SK-N-SH (cell line): ENCODE measurements around the gene ZNF891. TPM values are rescaled to one million over a fixed set of nuclear protein-coding genes. Genes with fewer than 3 reads are reported as not detected.

Experiments
- CTCF ChIA-PET: fragments of 300-600, 350-600 bp; formaldehyde crosslinking; extraction: SDS; loops from one replicate; lab custom pipeline; 2021; lab: Yijun Ruan, JAX
- POLR2A ChIA-PET: fragments of 350-600 bp; sonication (Branson Sonifier 250); formaldehyde crosslinking; extraction: SDS; loops from one replicate; lab custom pipeline; 2020; ENCODE audit warnings: antibody characterized with exemption, inconsistent platforms; lab: Yijun Ruan, JAX
- DNase-seq: peaks from one replicate; pipeline ENCODE4 v3.0.0; 2012
- H2AFZ ChIP-seq: fragments of 200-600 bp; sonication (generic); 2 replicates; pipeline ENCODE4 v1.8.1; 2016; ENCODE audit warnings: antibody characterized with exemption, mild to moderate bottlenecking, low read depth
- H3F3A ChIP-seq: fragments of 200-600 bp; sonication (generic); replicated peaks from 2 replicates; pipeline ENCODE3; 2016; ENCODE audit warnings: antibody characterized with exemption, mild to moderate bottlenecking; ENCODE audit not compliant: insufficient read depth
- H3K27ac ChIP-seq, 2 experiments: fragments of 200-500 bp in 1 of 2; fragments of 200-600 bp in 1 of 2; sonication (Bioruptor generic) in 1 of 2; sonication (generic), shearing (Covaris generic) in 1 of 2; 2 replicates each; pipeline versions ENCODE4 v1.5.1 to v1.6.1; 2014 to 2016; ENCODE audit warnings: low read depth in 2 of 2, inconsistent platforms in 1 of 2, low read length in 1 of 2, mild to moderate bottlenecking in 1 of 2, mixed read lengths in 1 of 2
- H3K27me3 ChIP-seq: fragments of 200-600 bp; sonication (generic), shearing (Covaris generic); 2 replicates; pipeline ENCODE4 v1.6.1; 2016; ENCODE audit warnings: mixed run types; ENCODE audit not compliant: insufficient read depth
- H3K36me3 ChIP-seq, 2 experiments: fragments of 200-500 bp in 1 of 2; fragments of 200-600 bp in 1 of 2; sonication (Bioruptor generic) in 1 of 2; sonication (generic) in 1 of 2; replicated peaks in 1 of 2; 2 replicates each; pipeline versions ENCODE3 to v1.5.1; 2014 to 2016; ENCODE audit warnings: low read length in 1 of 2, mild to moderate bottlenecking in 1 of 2; ENCODE audit not compliant: insufficient read depth in 2 of 2, control insufficient read depth in 1 of 2
- H3K4me1 ChIP-seq, 2 experiments: fragments of 200-500 bp in 1 of 2; fragments of 200-600 bp in 1 of 2; sonication (Bioruptor generic) in 1 of 2; sonication (generic), shearing (Covaris generic) in 1 of 2; 2 replicates each; pipeline versions ENCODE4 v1.5.1 to v1.6.1; 2014 to 2016; ENCODE audit warnings: low read depth in 1 of 2, low read length in 1 of 2, mixed run types in 1 of 2; ENCODE audit not compliant: insufficient read depth in 2 of 2, control insufficient read depth in 1 of 2
- H3K4me2 ChIP-seq: fragments of 200-600 bp; sonication (generic), shearing (Covaris generic); 2 replicates; pipeline ENCODE4 v1.6.1; 2017; ENCODE audit warnings: mixed run types
- H3K4me3 ChIP-seq, 2 experiments: fragments of 200-500 bp in 1 of 2; fragments of 200-600 bp in 1 of 2; sonication (Bioruptor generic) in 1 of 2; sonication (generic), shearing (Covaris generic) in 1 of 2; 2 replicates each; pipeline versions ENCODE4 v1.5.1 to v1.8.1; 2014 to 2016; ENCODE audit warnings: low read depth in 2 of 2, inconsistent platforms in 1 of 2, low read length in 1 of 2, mild to moderate bottlenecking in 1 of 2, mixed read lengths in 1 of 2, moderate library complexity in 1 of 2
- H3K79me2 ChIP-seq: fragments of 200-600 bp; sonication (generic); 2 replicates; pipeline ENCODE4 v1.8.1; 2017; ENCODE audit warnings: mild to moderate bottlenecking; ENCODE audit not compliant: insufficient read depth
- H3K9ac ChIP-seq: fragments of 200-600 bp; sonication (generic); 2 replicates; pipeline ENCODE4 v1.6.1; 2017; ENCODE audit warnings: mixed run types
- H3K9me2 ChIP-seq: fragments of 200-600 bp; sonication (generic); 2 replicates; pipeline ENCODE4 v1.6.1; 2017; ENCODE audit warnings: mixed run types
- H3K9me3 ChIP-seq: fragments of 200-600 bp; sonication (generic); 2 replicates; pipeline ENCODE4 v1.6.1; 2017; ENCODE audit warnings: mixed run types, mild to moderate bottlenecking, moderate library complexity
- H4K20me1 ChIP-seq: fragments of 200-600 bp; sonication (generic); 2 replicates; pipeline ENCODE4 v1.6.1; 2017; ENCODE audit warnings: mild to moderate bottlenecking, mixed run types; ENCODE audit not compliant: insufficient read depth
- CHD2 ChIP-seq: fragments of 150-350 bp; IDR thresholded peaks from 2 replicates; pipeline ENCODE4 v1.6.1; 2018; ENCODE audit warnings: low read length; ENCODE audit not compliant: partially characterized antibody
- ELF1 ChIP-seq: IDR thresholded peaks from 2 replicates; pipeline ENCODE4 v1.4.0; 2012
- FOSL2 ChIP-seq: IDR thresholded peaks from 2 replicates; pipeline ENCODE4 v1.4.0; 2012; ENCODE audit warnings: low read depth, mild to moderate bottlenecking, moderate library complexity, borderline replicate concordance
- FOXJ3 ChIP-seq: sonication (generic); formaldehyde crosslinking; IDR thresholded peaks from 2 replicates; pipeline ENCODE4 v1.5.1; 2020; ENCODE audit warnings: mild to moderate bottlenecking, missing genetic modification reagents
- FOXM1 ChIP-seq: IDR thresholded peaks from 2 replicates; pipeline ENCODE4 v1.4.0; 2012; ENCODE audit warnings: low read depth, mild to moderate bottlenecking
- GABPA ChIP-seq: IDR thresholded peaks from 2 replicates; pipeline ENCODE4 v1.4.0; 2012; ENCODE audit warnings: low read depth, mild to moderate bottlenecking
- NFIC ChIP-seq: IDR thresholded peaks from 2 replicates; pipeline ENCODE4 v1.4.0; 2012; ENCODE audit warnings: borderline replicate concordance
- NRF1 ChIP-seq: IDR thresholded peaks from 2 replicates; pipeline ENCODE4 v1.6.1; 2012; ENCODE audit warnings: low read depth, mild to moderate bottlenecking, low read length
- POLR2AphosphoS5 ChIP-seq: IDR thresholded peaks from 2 replicates; pipeline ENCODE4 v1.6.1; 2012; ENCODE audit warnings: low read depth, low read length
- RAD21 ChIP-seq: IDR thresholded peaks from 2 replicates; pipeline ENCODE4 v1.6.1; 2012; ENCODE audit warnings: mild to moderate bottlenecking, low read length
- RFX5 ChIP-seq: IDR thresholded peaks from 2 replicates; pipeline ENCODE4 v1.6.1; 2012; ENCODE audit warnings: mild to moderate bottlenecking, improper control_type of control experiment, low read length
- TCF12 ChIP-seq: IDR thresholded peaks from 2 replicates; pipeline ENCODE4 v1.4.0; 2012
- TEAD4 ChIP-seq: IDR thresholded peaks from 2 replicates; pipeline ENCODE4 v1.4.0; 2012; ENCODE audit warnings: mild to moderate bottlenecking, borderline replicate concordance; ENCODE audit not compliant: insufficient read depth
- YY1 ChIP-seq: IDR thresholded peaks from 2 replicates; pipeline ENCODE4 v1.4.0; 2012; ENCODE audit warnings: low read depth, mild to moderate bottlenecking
- WGBS: methylation state at CpG from one replicate; pipeline ENCODE4 v1.1.6; 2017; ENCODE audit warnings: low lambda C conversion rate; 5-methylcytosine and 5-hydroxymethylcytosine counted together
- polyA plus RNA-seq, 3 experiments: library from polyadenylated mRNA; depleted of rRNA; stranded (reverse); fragments of >200 nt; gene quantifications; 2 replicates each; pipeline ENCODE4 v1.2.3, GENCODE V29; 2012
- TF ChIP-seq, protein P1 (sequence below): IDR thresholded peaks from 2 replicates; pipeline ENCODE4 v1.4.0; 2012; ENCODE audit warnings: low read depth
- TF ChIP-seq, protein P2 (sequence below): IDR thresholded peaks from 2 replicates; pipeline ENCODE4 v1.4.0; 2012; ENCODE audit warnings: low read depth, borderline replicate concordance

ZNF891 gene
- polyA plus RNA-seq, 1 of the 3 experiments (the other 2 are of a cell fraction): 0.33 TPM

DNA sequence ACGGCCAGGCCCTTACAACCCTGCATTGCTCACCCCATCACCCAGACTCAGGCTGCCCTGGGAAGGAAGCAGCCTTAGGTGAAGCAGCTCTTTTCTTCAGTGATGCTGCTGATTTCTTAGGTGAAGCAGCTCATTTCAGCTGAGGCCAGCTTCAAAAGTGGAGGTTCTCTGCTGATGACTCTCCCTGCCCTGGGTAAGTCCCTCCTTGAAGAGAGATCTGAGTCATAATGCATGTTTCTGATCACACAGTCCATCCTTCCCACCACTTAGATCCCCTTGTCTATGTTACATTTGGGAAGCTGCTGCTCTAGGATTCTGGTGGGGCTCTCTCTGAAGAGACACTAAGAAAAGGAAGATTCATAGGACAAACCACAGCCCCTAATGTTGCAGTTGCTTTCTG lies 66.5 kb downstream of the ZNF891 start:
- H3F3A ChIP-seq: peaks cover 12% of the 10 kb centered on the region
- H3K9me3 ChIP-seq: peaks cover 61% of the 10 kb centered on the region
- H3K27me3 ChIP-seq: no peaks in the 10 kb centered on the region
- WGBS: 100% methylated on average over 1 of the region's 1 CpG
- H3K36me3 ChIP-seq: peaks cover 0 to 43% of the 10 kb centered on the region in 2 experiments
- DNase-seq: no peak
- H3K79me2 ChIP-seq: no peaks in the 10 kb centered on the region
- POLR2A ChIA-PET: no interaction called here
- H2AFZ ChIP-seq: no peak overlapping the region
- H3K4me1 ChIP-seq: no peaks in the 10 kb centered on the region
- TF ChIP-seq RAD21 (no peak), FOSL2 (no peak), FOXJ3 (CRISPR knock-in tag) (no peak), NRF1 (no peak), GABPA (no peak), RFX5 (no peak), FOXM1 (no peak)
- TF ChIP-seq, protein P1, sequence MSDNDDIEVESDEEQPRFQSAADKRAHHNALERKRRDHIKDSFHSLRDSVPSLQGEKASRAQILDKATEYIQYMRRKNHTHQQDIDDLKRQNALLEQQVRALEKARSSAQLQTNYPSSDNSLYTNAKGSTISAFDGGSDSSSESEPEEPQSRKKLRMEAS: no peak
- TF ChIP-seq, all 33 proteins: peak for 0
- CTCF ChIA-PET: no interaction called here
- H3K9me2 ChIP-seq: no peaks in the 10 kb centered on the region
- no peak overlapping the region; a peak in 1 of 4 replicates for H3K4me3 ChIP-seq
- H3K27ac ChIP-seq: no peak overlapping the region
- H4K20me1 ChIP-seq: no peaks in the 10 kb centered on the region
- no peak overlapping the region for H3K9ac ChIP-seq
- no peak overlapping the region for H3K4me2 ChIP-seq

DNA sequence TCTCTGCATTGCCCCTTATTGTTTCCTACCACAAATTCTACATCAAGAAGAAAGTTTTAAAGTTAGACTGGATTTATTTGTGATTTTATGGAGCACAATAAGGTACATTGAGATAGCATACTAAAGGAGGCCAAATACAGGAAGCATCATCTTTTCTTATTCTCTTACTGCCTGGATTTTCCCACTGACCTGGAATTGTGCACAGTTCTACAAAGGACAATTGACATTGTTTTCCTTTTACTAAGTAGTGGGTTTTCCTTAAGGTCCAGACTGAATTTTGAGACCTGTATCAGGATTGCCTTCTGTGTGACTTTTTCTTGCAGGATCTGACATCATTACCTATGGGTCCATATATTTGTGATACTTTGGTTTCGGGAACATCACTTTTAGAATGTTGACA lies 68.1 kb downstream of the ZNF891 start:
- Histone ChIP-seq H3K9ac (no peak overlapping the region), H3K4me1 (no peaks in the 10 kb centered on the region), H4K20me1 (no peaks in the 10 kb centered on the region), H3K36me3 (peaks cover 12 to 59% of the 10 kb centered on the region in 2 experiments), H3K9me3 (peaks cover 77% of the 10 kb centered on the region), H3K4me2 (no peak overlapping the region), H3K79me2 (no peaks in the 10 kb centered on the region), H3K9me2 (no peaks in the 10 kb centered on the region), H3K27ac (no peak overlapping the region), H3K27me3 (no peaks in the 10 kb centered on the region), H3F3A (peaks cover 28% of the 10 kb centered on the region), H2AFZ (no peak overlapping the region), H3K4me3 (no peak overlapping the region; a peak in 1 of 4 replicates)
- ChIA-PET CTCF (no interaction called here), POLR2A (no interaction called here)
- no peak for TF ChIP-seq TCF12
- no peak for DNase-seq
- WGBS: 80% methylated on average over 1 of the region's 1 CpG

DNA sequence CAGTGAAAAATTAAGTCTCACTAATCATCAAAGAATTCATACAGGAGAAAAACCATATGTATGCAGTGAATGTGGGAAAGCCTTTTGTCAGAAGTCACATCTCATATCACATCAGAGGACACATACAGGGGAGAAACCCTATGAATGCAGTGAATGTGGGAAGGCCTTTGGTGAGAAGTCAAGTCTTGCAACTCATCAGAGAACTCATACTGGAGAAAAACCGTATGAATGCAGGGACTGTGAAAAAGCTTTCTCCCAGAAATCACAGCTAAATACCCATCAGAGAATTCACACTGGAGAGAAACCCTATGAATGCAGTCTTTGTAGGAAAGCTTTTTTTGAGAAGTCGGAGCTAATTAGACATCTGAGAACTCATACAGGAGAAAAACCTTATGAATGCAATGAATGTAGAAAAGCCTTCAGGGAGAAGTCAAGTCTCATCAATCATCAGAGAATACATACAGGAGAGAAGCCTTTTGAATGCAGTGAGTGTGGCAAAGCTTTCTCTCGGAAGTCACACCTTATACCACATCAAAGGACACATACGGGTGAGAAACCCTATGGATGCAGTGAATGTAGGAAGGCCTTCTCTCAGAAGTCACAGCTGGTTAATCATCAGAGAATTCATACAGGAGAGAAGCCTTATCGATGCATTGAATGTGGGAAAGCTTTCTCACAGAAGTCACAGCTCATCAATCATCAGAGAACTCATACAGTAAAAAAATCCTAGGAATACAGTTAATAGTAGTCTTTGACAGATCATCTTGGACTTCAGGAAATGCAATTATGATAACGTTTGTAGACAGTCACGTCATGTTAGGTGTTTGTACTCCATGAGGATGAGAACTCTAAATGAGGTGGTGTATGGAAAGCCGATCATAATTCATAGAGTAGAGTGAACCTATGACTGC lies 71.6 kb downstream of the ZNF891 start:
- Histone ChIP-seq H3F3A (peaks cover 35% of the 10 kb centered on the region), H2AFZ (no peak overlapping the region), H3K36me3 (peaks cover 36 to 93% of the 10 kb centered on the region in 2 experiments), H3K9me3 (peaks cover 87% of the 10 kb centered on the region), H3K9ac (no peak overlapping the region), H3K4me1 (no peaks in the 10 kb centered on the region), H3K27ac (no peak overlapping the region), H3K79me2 (no peaks in the 10 kb centered on the region), H4K20me1 (no peaks in the 10 kb centered on the region), H3K9me2 (no peaks in the 10 kb centered on the region), H3K27me3 (no peaks in the 10 kb centered on the region), H3K4me3 (peak overlapping the region in 1 of 2 experiments; percentile 27; a peak in 1 of 4 replicates), H3K4me2 (no peak overlapping the region)
- WGBS: 81% methylated on average over 8 of the region's 8 CpGs
- no peak for DNase-seq
- ChIA-PET POLR2A (interaction anchor here (1.3 kb wide), 1 partner anchor 22 kb away, joined by 4 read pairs; no protein-coding TSS in a partner anchor), CTCF (interaction anchor here (1.0 to 1.2 kb wide), 2 partner anchors 11 to 15 kb away, joined by 3 to 4 read pairs; no protein-coding TSS in a partner anchor)
- TF ChIP-seq ELF1: no peak
- TF ChIP-seq YY1: no peak
- TF ChIP-seq TEAD4: no peak
- TF ChIP-seq NFIC: no peak
- TF ChIP-seq CHD2: no peak
- TF ChIP-seq POLR2AphosphoS5: peak; percentile 25; the same call in 1 of the 2 replicates
- no peak for TF ChIP-seq NRF1
- TF ChIP-seq, protein P2, sequence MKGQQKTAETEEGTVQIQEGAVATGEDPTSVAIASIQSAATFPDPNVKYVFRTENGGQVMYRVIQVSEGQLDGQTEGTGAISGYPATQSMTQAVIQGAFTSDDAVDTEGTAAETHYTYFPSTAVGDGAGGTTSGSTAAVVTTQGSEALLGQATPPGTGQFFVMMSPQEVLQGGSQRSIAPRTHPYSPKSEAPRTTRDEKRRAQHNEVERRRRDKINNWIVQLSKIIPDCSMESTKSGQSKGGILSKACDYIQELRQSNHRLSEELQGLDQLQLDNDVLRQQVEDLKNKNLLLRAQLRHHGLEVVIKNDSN: no peak
